ENCODE results near the gene ZNF106.
A peak's percentile ranks its signal among the peaks of the same experiment; 100 is the strongest.

Gene ZNF106

GRCh38 chr15:42448281-42448680, 42.7 kb downstream of the ZNF106 start:
- TF ChIP-seq, protein P1, sequence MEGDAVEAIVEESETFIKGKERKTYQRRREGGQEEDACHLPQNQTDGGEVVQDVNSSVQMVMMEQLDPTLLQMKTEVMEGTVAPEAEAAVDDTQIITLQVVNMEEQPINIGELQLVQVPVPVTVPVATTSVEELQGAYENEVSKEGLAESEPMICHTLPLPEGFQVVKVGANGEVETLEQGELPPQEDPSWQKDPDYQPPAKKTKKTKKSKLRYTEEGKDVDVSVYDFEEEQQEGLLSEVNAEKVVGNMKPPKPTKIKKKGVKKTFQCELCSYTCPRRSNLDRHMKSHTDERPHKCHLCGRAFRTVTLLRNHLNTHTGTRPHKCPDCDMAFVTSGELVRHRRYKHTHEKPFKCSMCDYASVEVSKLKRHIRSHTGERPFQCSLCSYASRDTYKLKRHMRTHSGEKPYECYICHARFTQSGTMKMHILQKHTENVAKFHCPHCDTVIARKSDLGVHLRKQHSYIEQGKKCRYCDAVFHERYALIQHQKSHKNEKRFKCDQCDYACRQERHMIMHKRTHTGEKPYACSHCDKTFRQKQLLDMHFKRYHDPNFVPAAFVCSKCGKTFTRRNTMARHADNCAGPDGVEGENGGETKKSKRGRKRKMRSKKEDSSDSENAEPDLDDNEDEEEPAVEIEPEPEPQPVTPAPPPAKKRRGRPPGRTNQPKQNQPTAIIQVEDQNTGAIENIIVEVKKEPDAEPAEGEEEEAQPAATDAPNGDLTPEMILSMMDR (IDR thresholded peaks at IDR 0.05; ENCODE audit: insufficient read depth, low read depth, low read length, missing control alignments), result no peak
- DNase-seq (ENCODE audit: low read depth), result no peak

GRCh38 chr15:42447599-42447998, 43.3 kb downstream of the ZNF106 start:
- TF ChIP-seq, protein P1 (IDR thresholded peaks at IDR 0.05; ENCODE audit: insufficient read depth, low read depth, low read length, missing control alignments), result no peak
- DNase-seq (ENCODE audit: low read depth), result no peak
- no peak overlapping the region for H3K4me3 ChIP-seq (ENCODE audit: low read length)

More at GRCh38 chr15:42448281-42448680, 42.7 kb downstream of the ZNF106 start:
- no peak overlapping the region for H3K4me3 ChIP-seq (ENCODE audit: low read length)

DNA sequence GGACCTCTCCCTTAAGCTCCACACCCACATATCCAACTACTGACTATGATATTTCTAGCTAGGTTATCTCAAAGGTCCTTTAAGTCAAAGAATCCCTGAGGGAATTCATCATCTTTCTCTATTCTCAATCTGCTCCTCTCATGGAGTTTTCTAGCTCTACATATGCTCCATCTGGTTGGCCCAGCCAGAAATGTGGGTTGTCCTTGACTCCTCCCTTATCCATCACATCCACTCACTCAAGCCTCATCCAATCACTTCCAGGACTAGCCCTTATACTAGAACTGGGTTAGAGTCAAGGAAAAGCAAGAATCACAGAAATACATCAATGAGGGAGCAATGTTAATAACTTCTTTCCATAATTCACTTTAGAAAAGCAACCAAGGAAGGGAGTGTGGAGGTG, 45.4 kb downstream of the ZNF106 start:
- TF ChIP-seq, protein P1 (IDR thresholded peaks at IDR 0.05; ENCODE audit: insufficient read depth, low read depth, low read length, missing control alignments), result no peak
- DNase-seq (ENCODE audit: low read depth), result no peak
- no peak overlapping the region for H3K4me3 ChIP-seq (ENCODE audit: low read length)

DNA sequence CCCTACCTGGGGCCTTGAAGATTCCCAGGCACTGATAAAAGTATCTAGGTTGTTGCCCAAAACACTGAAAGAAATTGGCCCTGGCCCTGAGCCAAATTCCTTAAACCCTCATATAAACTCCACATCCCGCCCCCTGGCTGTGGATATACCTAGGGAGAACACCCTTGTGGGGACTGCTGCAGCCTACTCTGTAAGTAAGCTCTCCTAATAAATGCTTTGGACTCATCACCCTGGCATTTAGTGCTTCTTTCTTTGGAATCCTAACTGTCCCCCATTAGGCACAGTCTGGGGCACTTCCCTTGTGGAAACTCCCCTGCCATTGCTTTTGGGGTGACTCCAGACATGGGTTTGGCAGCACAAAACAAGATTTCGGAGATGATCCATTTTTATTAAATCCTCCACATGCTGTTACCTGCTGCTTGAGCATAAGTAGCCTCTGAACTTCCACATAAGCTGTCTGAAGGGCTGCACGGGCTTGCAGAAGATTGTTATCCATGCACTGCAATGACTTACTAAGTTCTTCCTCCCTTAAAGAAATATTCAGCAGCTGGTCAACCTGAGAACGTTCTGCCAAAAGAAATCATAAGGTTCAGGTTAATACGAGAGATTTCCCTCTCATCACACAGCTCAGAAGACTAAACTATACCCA, 46.4 kb downstream of the ZNF106 start:
- peak; percentile 4 for DNase-seq (ENCODE audit: low read depth)
- H3K4me3 ChIP-seq (ENCODE audit: low read length), result no peak overlapping the region
- TF ChIP-seq, protein P1 (IDR thresholded peaks at IDR 0.05; ENCODE audit: insufficient read depth, low read depth, low read length, missing control alignments), result no peak

DNA sequence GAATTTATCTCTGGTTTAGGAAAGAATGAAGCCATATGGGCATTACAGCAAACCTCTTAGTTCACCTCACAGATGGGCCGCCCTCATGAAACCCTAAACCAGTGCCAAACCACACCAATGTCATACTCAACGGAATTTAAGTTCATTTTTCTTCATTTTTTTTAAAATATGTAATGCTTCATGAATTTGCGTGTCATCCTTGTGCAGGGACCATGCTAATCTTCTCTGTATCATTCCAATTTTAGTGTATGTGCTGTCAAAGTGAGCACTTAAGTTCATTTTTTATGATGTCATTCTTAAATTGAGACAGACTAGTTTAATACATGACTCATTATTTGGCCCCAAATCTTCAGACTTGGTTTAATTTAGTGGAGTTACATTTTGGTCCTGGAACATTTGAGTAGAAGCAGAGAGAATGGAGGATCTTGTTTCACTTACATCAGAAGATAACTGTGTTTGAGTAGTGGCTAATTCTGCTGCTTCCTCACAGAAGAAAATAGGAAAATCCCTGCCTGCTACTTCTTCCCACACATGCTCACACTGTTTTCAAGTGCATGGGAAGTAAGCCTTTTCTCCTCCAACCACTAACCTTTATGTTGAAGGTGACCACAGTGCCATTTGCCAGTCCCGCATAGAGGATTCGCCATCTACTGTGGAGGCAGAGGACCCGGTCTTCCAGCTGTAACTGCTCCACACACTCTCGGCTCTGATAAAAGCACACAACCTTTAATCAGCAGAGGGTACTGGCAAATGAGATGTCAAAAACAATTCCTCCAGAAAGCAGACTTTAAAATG, 63.3 kb downstream of the ZNF106 start:
- no peak for DNase-seq (ENCODE audit: low read depth)
- TF ChIP-seq, protein P1 (IDR thresholded peaks at IDR 0.05; ENCODE audit: insufficient read depth, low read depth, low read length, missing control alignments), result no peak
- no peak overlapping the region for H3K4me3 ChIP-seq (ENCODE audit: low read length)

GRCh38 chr15:42421376-42421775, 69.6 kb downstream of the ZNF106 start:
- no peak overlapping the region for H3K4me3 ChIP-seq (ENCODE audit: low read length)
- no peak for DNase-seq (ENCODE audit: low read depth)
- TF ChIP-seq, protein P1 (IDR thresholded peaks at IDR 0.05; ENCODE audit: insufficient read depth, low read depth, low read length, missing control alignments), result no peak

All from epithelial cell of esophagus (primary cell).